SKM-1 (cell line): Measurements from ENCODE around the gene LARP6.
"Not testable (repeated sequence)": the region's sequence is repeated elsewhere in the genome, so short reads cannot be mapped to it uniquely, and the experiment has no call there.

Experiments used
- DNase-seq: peaks from one replicate; lab custom pipeline; 2025; ENCODE audit not compliant: unreplicated experiment; lab: John Stamatoyannopoulos, UW

The LARP6 gene

DNA sequence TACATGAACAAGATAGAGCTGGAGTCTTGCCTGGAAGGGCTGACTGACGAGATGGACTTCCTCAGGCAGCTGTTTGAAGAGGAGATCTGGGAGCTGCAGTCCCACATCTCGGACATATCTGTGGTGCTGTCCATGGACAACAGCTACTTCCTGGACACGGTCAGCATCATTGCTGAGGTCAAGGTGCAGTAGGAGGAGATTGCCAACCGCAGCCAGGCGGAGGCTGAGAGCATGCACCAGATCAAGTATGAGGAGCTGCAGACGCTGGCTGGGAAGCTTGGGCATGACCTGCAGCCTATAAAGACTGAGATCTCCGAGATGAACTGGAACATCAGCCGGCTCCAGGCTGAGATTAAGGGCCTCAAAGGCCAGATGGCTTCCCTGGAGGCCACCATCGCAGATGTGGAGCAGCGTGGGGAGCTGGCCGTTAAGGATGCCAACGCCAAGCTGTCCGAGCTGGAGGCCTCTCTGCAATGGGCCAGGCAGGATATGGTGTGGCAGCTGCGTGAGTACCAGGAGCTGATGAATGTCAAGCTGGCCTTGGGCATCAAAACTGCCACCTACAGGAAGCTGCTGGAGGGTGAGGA, 5.5 kb upstream of the LARP6 start:
- no peak for DNase-seq

- DNase-seq, result not testable (repeated sequence)
These were observed 4.8 kb upstream of the LARP6 start for GRCh38 chr15:70858614-70859321.

GRCh38 chr15:70857562-70858285, 3.8 kb upstream of the LARP6 start:
- DNase-seq, result no peak

GRCh38 chr15:70856884-70857561, 3.1 kb upstream of the LARP6 start:
- no peak for DNase-seq

GRCh38 chr15:70856177-70856883, 2.4 kb upstream of the LARP6 start:
- DNase-seq, result no peak

GRCh38 chr15:70855764-70856163, 1.8 kb upstream of the LARP6 start:
- no peak for DNase-seq

GRCh38 chr15:70854666-70854976, 664 bp upstream of the LARP6 start:
- DNase-seq, result no peak

DNA sequence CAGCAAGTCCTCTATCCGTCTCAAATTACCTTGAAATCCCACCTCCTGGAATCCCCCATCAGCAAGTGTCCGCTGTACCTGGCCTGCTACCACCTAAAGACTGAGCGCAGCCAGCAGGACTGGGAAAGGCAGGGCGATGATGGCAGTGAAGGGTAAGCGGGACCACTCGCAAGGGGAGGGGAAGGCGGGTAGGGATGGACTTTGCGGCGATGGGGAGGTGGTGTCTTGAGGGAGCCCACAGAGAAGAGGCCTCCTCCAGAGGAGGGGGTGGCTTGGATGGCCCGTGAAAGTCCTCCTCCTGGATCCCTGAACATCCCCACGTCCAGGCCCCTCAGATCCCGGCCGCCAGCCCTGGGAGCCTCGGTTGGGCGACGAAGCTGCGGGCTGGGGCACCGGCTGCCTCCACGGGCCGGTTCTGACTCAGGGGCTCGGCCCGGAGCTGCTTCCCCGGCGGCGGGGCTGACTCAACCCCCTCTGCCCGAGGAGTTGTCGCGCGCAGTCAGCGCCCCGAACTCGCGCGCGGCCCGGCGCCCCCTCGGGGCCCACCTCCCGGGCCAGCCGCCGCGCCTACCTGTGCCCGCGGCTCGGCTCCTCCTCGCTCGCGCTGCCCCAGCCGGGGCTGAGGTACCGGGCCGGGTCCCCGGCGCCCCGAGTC, 512 bp downstream of the LARP6 start:
- DNase-seq, result no peak

DNA sequence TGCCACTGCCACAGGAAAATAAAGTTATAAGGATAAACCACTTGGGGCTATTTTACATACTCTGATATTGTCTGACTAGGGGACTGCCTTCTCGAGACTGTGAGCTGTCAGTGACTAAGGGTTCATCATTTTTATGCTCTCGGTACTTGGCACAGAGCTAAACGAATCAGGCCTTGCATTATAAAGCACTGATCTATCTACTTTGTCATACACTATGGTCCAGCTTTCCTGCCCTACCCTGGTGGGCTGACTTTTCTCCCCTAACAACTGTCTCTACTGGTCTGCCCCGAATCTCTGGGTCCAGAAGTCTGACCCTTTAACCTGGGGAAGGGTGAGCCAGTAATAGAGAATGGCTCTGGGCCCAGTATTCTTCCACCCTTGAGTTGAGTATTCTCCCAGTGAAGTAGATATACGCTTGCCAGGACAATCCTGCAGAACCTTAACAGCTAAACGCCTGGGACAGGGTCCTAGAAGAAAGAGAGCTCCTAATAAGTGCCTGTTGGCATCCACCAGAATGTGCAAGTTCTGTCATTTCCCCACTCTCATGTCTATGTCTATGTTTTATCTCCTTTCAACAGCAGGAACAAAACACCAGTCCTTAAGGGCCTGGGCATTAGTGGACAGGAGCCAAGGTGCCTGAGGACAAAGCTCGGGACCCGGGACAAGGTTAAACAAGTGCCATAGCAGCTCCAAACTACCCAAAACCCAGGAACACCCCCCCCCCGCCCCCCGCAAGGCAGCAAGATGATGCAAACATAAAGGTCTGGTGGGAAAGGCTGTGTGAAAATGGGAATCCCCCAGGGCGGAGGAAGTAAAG, 1.2 kb downstream of the LARP6 start:
- no peak for DNase-seq

DNA sequence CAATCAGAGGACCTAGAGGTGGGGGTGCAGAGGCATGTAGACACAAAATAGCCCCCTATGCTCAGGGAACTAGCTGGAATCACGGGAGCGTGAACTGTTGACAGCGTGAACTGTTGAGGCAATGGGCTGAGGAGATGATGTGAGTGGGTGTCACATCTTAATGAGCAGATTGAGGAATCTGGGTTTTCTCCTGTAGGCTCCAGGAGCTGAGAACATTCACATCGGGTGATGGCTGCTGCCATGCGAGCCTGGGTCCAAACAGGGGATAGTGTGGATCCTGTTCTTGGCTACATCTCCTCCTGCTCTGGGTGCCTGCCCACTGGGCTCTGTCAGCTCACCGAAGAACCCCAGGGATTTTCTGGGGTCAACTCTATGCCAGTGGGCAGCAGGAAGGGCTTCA, 2.1 kb downstream of the LARP6 start:
- no peak for DNase-seq

DNA sequence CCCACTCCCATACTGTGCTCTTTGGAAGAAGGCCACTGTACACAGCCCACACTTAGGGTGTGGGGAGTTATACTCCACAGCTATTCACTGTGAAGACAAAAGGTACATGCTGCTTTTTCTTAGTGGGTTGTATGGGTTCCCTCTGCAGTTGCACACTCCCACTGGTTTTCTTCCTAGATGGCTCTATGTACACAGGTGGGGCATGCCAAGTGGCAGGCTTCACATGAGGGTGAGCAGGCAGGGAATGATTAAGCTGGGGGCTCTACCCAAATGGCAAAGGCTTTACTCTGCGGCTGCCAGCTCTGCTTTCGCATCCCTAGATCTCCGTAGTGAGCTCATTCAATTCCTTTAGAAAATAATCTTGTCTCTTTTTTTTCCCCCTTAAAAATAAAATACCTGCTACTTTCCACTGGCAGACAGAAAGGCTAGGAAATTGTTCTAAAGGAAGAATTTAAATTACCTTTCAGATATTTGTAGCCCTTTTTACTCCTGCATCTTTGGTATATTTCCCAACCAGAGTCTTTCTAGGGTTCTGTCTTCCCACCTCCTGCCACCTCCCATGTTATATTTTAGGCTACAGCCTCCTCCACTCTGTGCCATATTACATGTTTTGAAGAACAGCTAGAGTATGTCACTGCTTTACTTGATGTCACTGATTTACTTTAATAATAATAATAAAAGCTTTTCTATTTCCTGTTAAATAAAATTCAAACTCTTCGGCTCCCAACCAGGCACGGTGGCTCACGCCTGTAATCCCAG, 8.2 kb downstream of the LARP6 start:
- DNase-seq, result no peak

DNA sequence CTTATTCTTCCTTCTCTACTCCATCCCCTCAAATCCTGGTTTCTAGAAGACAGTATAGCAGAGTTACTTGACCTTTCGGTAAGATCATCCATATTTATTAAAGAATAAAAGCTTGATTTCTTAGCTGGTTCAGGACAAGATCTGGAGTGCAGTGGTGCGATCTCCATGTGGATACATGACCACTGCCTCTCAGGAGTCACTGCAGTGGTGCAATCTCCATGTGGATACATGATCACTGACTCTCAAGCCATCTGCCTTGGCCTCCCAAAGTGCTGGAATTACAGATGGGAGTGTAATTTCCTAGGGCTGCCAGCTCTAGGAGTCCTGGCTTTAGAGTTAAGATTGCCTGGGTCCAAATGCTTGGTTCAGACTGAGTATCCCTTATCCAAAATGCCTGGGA, 16.5 kb downstream of the LARP6 start:
- DNase-seq, result no peak

GRCh38 chr15:70835841-70836240, 18.1 kb downstream of the LARP6 start:
- no peak for DNase-seq

DNA sequence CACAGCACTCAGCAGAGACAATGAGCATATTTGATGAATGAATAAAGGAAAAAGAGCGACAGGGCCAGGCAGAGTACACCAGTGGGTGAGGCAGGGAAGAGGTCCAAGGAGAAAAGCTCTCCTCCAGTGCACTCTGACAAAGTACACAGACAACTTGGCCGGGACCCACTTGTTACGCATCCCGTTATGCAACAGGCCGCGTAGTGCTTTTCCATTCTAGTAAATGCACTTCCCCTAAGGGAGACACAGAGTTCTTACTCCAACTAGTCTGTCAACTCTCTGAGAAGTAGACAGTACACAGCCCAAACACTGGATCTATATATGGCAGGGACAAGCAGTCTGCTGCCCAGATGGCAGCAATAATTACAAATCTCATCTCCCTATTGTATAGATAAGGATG, 18.5 kb downstream of the LARP6 start:
- DNase-seq, result no peak

GRCh38 chr15:70834999-70835398, 19.0 kb downstream of the LARP6 start:
- DNase-seq, result no peak

- DNase-seq, result no peak
These were observed 19.8 kb downstream of the LARP6 start for GRCh38 chr15:70833861-70834765.

DNA sequence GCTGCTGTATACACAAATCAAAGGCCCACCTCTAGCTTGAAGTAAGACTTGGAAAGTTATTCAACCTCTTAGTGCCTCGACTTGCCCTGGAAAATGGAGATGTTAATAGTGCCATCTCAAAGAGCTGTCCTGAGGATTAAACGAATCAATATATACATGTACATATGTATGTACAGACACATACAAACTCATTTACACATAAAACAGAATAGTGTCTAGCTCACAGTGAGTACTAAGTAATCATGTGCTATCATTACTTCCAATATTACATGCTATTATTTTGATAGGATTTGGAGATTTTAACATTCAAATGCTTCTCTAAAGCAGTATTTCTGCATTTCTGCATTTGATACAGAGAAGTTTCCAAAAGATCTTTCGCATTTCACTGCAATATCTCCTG, 20.5 kb downstream of the LARP6 start:
- DNase-seq, result no peak

DNA sequence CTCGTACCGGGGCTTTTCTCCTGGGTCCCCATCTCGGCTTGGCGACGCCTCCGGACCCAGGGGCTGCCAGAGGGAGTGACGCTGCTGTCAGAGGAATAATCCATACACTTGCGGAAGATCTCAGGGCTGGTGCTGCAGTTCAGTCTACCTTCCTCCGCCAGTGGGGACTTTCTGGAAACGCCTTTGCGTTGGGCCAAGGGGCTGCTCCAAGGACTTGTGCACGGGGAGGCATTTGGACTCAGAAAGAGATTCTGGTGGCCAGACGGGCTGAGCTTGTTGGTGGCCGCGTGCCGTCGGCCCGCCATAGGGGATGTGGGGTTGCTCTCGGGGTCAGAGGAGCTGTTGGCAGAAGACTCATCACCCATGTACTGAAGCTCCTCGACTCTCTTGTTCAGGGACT, 21.8 kb downstream of the LARP6 start:
- no peak for DNase-seq
